CD4-positive, CD25-positive, alpha-beta regulatory T cell (primary cell): Measurements from ENCODE around the gene ANKS1B. TPM values are rescaled to one million over a fixed set of nuclear protein-coding genes. Genes with fewer than 3 reads are reported as not detected.

ENCODE experiments used
- ATAC-seq, 2 donors: fragments of 150-1000 bp; cut with Tn5 transposase; one replicate each; pipeline ENCODE4 v1.10.0; 2021; ENCODE audit warnings: low read depth in 2 of 2, moderate number of reproducible peaks in 2 of 2, moderate library complexity in 1 of 2
- DNase-seq, 3 donors: peaks; one replicate each; pipeline versions ENCODE4 v3.0.0 to v3.0.0-alpha.2; 2012 to 2022; ENCODE audit warnings: mixed read lengths in 1 of 3
- H3K27ac ChIP-seq: one replicate; pipeline ENCODE4 v1.7.0; 2013; ENCODE audit warnings: mild to moderate bottlenecking, low read length; ENCODE audit not compliant: insufficient read depth, poor library complexity, severe bottlenecking
- H3K27me3 ChIP-seq: one replicate; pipeline ENCODE4 v1.7.0; 2013; ENCODE audit warnings: low read length; ENCODE audit not compliant: control insufficient read depth, insufficient read depth
- H3K36me3 ChIP-seq: one replicate; pipeline ENCODE4 v1.7.0; 2013; ENCODE audit warnings: mild to moderate bottlenecking, low read length, moderate library complexity; ENCODE audit not compliant: control insufficient read depth, insufficient read depth
- H3K4me1 ChIP-seq: 2 replicates; pipeline ENCODE4 v1.7.0; 2013; ENCODE audit warnings: mild to moderate bottlenecking, low read length; ENCODE audit not compliant: insufficient read depth, control insufficient read depth, poor library complexity, severe bottlenecking
- H3K4me3 ChIP-seq: one replicate; pipeline ENCODE4 v1.7.0; 2013; ENCODE audit warnings: low read depth, mild to moderate bottlenecking, low read length, moderate library complexity
- H3K9me3 ChIP-seq, 2 experiments: 1 replicate in 1 of 2; 2 replicates in 1 of 2; pipeline ENCODE4 v1.7.0; 2013; ENCODE audit warnings: low read length in 2 of 2, mild to moderate bottlenecking in 1 of 2, moderate library complexity in 1 of 2; ENCODE audit not compliant: control insufficient read depth in 2 of 2
- H3K27ac Mint-ChIP-seq, 3 donors: one replicate each; pipeline ENCODE4 v1.8.0; 2020 to 2022; ENCODE audit warnings: mild to moderate bottlenecking in 3 of 3, mixed read lengths in 3 of 3, moderate library complexity in 2 of 3
- H3K27me3 Mint-ChIP-seq: one replicate; pipeline ENCODE4 v1.8.0; 2022; ENCODE audit warnings: mild to moderate bottlenecking, mixed read lengths
- H3K36me3 Mint-ChIP-seq: one replicate; pipeline ENCODE4 v1.8.0; 2020; ENCODE audit warnings: mixed read lengths
- H3K4me1 Mint-ChIP-seq, 4 donors: one replicate each; pipeline ENCODE4 v1.8.0; 2020 to 2022; ENCODE audit warnings: mixed read lengths in 4 of 4, mild to moderate bottlenecking in 1 of 4
- H3K4me3 Mint-ChIP-seq, 4 donors: one replicate each; pipeline ENCODE4 v1.8.0; 2020 to 2022; ENCODE audit warnings: mild to moderate bottlenecking in 4 of 4, mixed read lengths in 4 of 4, moderate library complexity in 3 of 4
- H3K9me3 Mint-ChIP-seq, 7 donors: one replicate each; pipeline ENCODE4 v1.8.0; 2020 to 2022; ENCODE audit warnings: mixed read lengths in 7 of 7, mild to moderate bottlenecking in 3 of 7, moderate library complexity in 2 of 7
- polyA plus RNA-seq, 4 donors: library from polyadenylated mRNA; unstranded; fragments of 300-500 nt; fragmentation: Illumina TruSeq; gene quantifications; one replicate each; pipeline ENCODE4 v1.2.3, GENCODE V29; 2021
- total RNA-seq: library from RNA; stranded (reverse); gene quantifications from one replicate; pipeline ENCODE4 v1.2.3, GENCODE V29; 2022

Gene ANKS1B
- total and polyA plus RNA-seq, 5 donors from 2014 or later = 4.0 to 15.9 (median 9.5) TPM

DNA sequence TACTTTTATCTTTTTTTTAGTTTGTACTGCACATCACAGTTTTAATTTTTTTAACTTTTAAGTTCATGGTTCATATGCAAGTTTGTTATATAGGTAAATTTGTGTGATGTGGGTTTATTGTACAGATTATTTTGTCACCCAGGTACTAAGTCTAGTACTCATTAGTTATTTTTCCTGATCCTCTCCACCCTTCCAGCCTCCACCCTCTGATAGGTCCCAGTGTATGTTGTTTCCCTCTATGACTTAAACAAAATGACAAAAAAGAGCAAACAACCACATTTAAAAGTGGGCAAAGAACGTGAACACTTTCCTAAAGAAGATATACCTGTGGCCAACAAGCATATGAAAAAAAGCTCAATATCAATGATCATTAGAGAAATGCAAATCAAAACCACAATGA lies 273.5 kb downstream of the ANKS1B start:
- Histone ChIP-seq H3K4me1 (no peaks in the 10 kb centered on the region), H3K9me3 (no peaks in the 10 kb centered on the region), H3K36me3 (no peaks in the 10 kb centered on the region), H3K27ac (no peak overlapping the region), H3K27me3 (no peaks in the 10 kb centered on the region), H3K4me3 (no peak overlapping the region)
- Mint-ChIP-seq H3K27ac (no peak overlapping the region), H3K27me3 (no peaks in the 10 kb centered on the region), H3K9me3 (peaks cover 1 to 7% (median 2%) of the 10 kb centered on the region in 7 donors), H3K36me3 (no peaks in the 10 kb centered on the region), H3K4me3 (no peak overlapping the region), H3K4me1 (no peaks in the 10 kb centered on the region)
- ATAC-seq (no peak), DNase-seq (no peak)

DNA sequence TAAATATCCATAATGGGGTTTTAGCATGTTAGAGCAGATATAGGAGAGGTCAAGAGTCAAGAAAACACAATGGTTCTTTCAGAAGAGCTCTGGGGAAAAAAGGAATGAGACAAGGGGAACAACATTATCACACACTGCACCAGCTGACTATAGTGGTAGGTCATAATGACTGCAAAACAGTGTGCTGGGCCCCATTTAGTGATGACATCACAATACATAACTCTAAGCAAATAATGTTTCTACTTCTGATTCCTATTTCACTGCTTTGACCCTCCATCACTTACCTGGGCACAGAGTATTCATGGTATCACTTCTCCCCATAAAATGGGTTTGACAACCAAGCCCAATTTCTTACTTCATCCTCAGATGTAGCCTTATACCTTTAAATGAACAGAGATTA lies 275.1 kb downstream of the ANKS1B start:
- Histone ChIP-seq H3K27me3 (no peaks in the 10 kb centered on the region), H3K36me3 (no peaks in the 10 kb centered on the region), H3K4me1 (no peaks in the 10 kb centered on the region), H3K9me3 (no peaks in the 10 kb centered on the region), H3K27ac (no peak overlapping the region), H3K4me3 (no peak overlapping the region)
- no peaks in the 10 kb centered on the region for H3K27me3 Mint-ChIP-seq
- H3K27ac Mint-ChIP-seq = no peak overlapping the region
- DNase-seq (no peak), ATAC-seq (no peak)
- H3K9me3 Mint-ChIP-seq = peaks cover 0 to 4% (median 2%) of the 10 kb centered on the region in 7 donors
- H3K36me3 Mint-ChIP-seq = no peaks in the 10 kb centered on the region
- no peak overlapping the region for H3K4me3 Mint-ChIP-seq
- H3K4me1 Mint-ChIP-seq = no peaks in the 10 kb centered on the region

GRCh38 chr12:99709116-99709515 lies 275.6 kb downstream of the ANKS1B start:
- Histone ChIP-seq H3K4me1 (no peaks in the 10 kb centered on the region), H3K27ac (no peak overlapping the region), H3K27me3 (no peaks in the 10 kb centered on the region), H3K4me3 (no peak overlapping the region), H3K36me3 (no peaks in the 10 kb centered on the region), H3K9me3 (no peaks in the 10 kb centered on the region)
- H3K9me3 Mint-ChIP-seq = peaks cover 0 to 4% (median 2%) of the 10 kb centered on the region in 7 donors
- H3K36me3 Mint-ChIP-seq = no peaks in the 10 kb centered on the region
- H3K4me1 Mint-ChIP-seq = no peaks in the 10 kb centered on the region
- H3K4me3 Mint-ChIP-seq = no peak overlapping the region
- DNase-seq = no peak
- H3K27ac Mint-ChIP-seq = no peak overlapping the region
- H3K27me3 Mint-ChIP-seq = no peaks in the 10 kb centered on the region
- ATAC-seq = no peak

- no peak overlapping the region for H3K4me3 Mint-ChIP-seq
- H3K27me3 Mint-ChIP-seq = no peaks in the 10 kb centered on the region
- no peaks in the 10 kb centered on the region for H3K4me1 Mint-ChIP-seq
- H3K9me3 Mint-ChIP-seq = peaks cover 0 to 4% (median 0%) of the 10 kb centered on the region in 7 donors
- Histone ChIP-seq H3K4me3 (no peak overlapping the region), H3K4me1 (no peaks in the 10 kb centered on the region), H3K27ac (no peak overlapping the region), H3K36me3 (no peaks in the 10 kb centered on the region), H3K9me3 (no peaks in the 10 kb centered on the region), H3K27me3 (no peaks in the 10 kb centered on the region)
- ATAC-seq (no peak), DNase-seq (no peak)
- no peaks in the 10 kb centered on the region for H3K36me3 Mint-ChIP-seq
- no peak overlapping the region for H3K27ac Mint-ChIP-seq
Observed at GRCh38 chr12:99707883-99708282, 276.9 kb downstream of the ANKS1B start.

- Mint-ChIP-seq H3K27me3 (no peaks in the 10 kb centered on the region), H3K27ac (no peak overlapping the region), H3K4me3 (no peak overlapping the region), H3K9me3 (peaks cover 0 to 4% (median 0%) of the 10 kb centered on the region in 7 donors), H3K36me3 (no peaks in the 10 kb centered on the region), H3K4me1 (no peaks in the 10 kb centered on the region)
- ATAC-seq (no peak), DNase-seq (no peak)
- Histone ChIP-seq H3K27ac (no peak overlapping the region), H3K4me3 (no peak overlapping the region), H3K36me3 (no peaks in the 10 kb centered on the region), H3K9me3 (no peaks in the 10 kb centered on the region), H3K27me3 (no peaks in the 10 kb centered on the region), H3K4me1 (no peaks in the 10 kb centered on the region)
Observed at GRCh38 chr12:99706736-99707473, 277.8 kb downstream of the ANKS1B start.

- peaks cover 0 to 6% (median 0%) of the 10 kb centered on the region in 7 donors for H3K9me3 Mint-ChIP-seq
- no peaks in the 10 kb centered on the region for H3K36me3 Mint-ChIP-seq
- Histone ChIP-seq H3K4me3 (no peak overlapping the region), H3K4me1 (no peaks in the 10 kb centered on the region), H3K27ac (no peak overlapping the region), H3K9me3 (no peaks in the 10 kb centered on the region), H3K36me3 (no peaks in the 10 kb centered on the region), H3K27me3 (no peaks in the 10 kb centered on the region)
- DNase-seq (no peak), ATAC-seq (no peak)
- no peak overlapping the region for H3K27ac Mint-ChIP-seq
- H3K4me1 Mint-ChIP-seq = no peaks in the 10 kb centered on the region
- no peaks in the 10 kb centered on the region for H3K27me3 Mint-ChIP-seq
- no peak overlapping the region for H3K4me3 Mint-ChIP-seq
Observed at GRCh38 chr12:99704458-99704857, 280.3 kb downstream of the ANKS1B start.

GRCh38 chr12:99704036-99704435 lies 280.7 kb downstream of the ANKS1B start:
- H3K36me3 Mint-ChIP-seq = no peaks in the 10 kb centered on the region
- DNase-seq = no peak

GRCh38 chr12:99700032-99700431 lies 284.7 kb downstream of the ANKS1B start:
- no peak overlapping the region for H3K27ac Mint-ChIP-seq
- H3K9me3 Mint-ChIP-seq = peaks cover 0 to 6% (median 0%) of the 10 kb centered on the region in 7 donors
- no peak overlapping the region for H3K4me3 ChIP-seq
- no peak for ATAC-seq
- H3K36me3 Mint-ChIP-seq = no peaks in the 10 kb centered on the region
- H3K27me3 ChIP-seq = no peaks in the 10 kb centered on the region
- no peaks in the 10 kb centered on the region for H3K36me3 ChIP-seq
- no peak overlapping the region for H3K4me3 Mint-ChIP-seq
- H3K27me3 Mint-ChIP-seq = peaks cover 4% of the 10 kb centered on the region
- DNase-seq = no peak
- H3K27ac ChIP-seq = no peak overlapping the region
- no peaks in the 10 kb centered on the region for H3K4me1 Mint-ChIP-seq
- H3K4me1 ChIP-seq = no peaks in the 10 kb centered on the region
- no peaks in the 10 kb centered on the region for H3K9me3 ChIP-seq

More at GRCh38 chr12:99704036-99704435, 280.7 kb downstream of the ANKS1B start:
- ATAC-seq = no peak
- Histone ChIP-seq H3K4me3 (no peak overlapping the region), H3K27me3 (no peaks in the 10 kb centered on the region), H3K27ac (no peak overlapping the region), H3K9me3 (no peaks in the 10 kb centered on the region), H3K36me3 (no peaks in the 10 kb centered on the region), H3K4me1 (no peaks in the 10 kb centered on the region)
- Mint-ChIP-seq H3K4me3 (no peak overlapping the region), H3K27me3 (peaks cover under 1% of the 10 kb centered on the region), H3K9me3 (peaks cover 0 to 6% (median 0%) of the 10 kb centered on the region in 7 donors), H3K27ac (no peak overlapping the region), H3K4me1 (no peaks in the 10 kb centered on the region)
